ENCODE data around the gene MS4A8.
"Not testable (repeated sequence)": the region's sequence is repeated elsewhere in the genome, so short reads cannot be mapped to it uniquely, and the experiment has no call there.

MS4A8 gene

GRCh38 chr11:60725592-60725991, 26.2 kb downstream of the MS4A8 start:
- no peak for DNase-seq (ENCODE audit: low read depth)

GRCh38 chr11:60731586-60731985, 32.2 kb downstream of the MS4A8 start:
- DNase-seq (ENCODE audit: low read depth) = no peak

DNA sequence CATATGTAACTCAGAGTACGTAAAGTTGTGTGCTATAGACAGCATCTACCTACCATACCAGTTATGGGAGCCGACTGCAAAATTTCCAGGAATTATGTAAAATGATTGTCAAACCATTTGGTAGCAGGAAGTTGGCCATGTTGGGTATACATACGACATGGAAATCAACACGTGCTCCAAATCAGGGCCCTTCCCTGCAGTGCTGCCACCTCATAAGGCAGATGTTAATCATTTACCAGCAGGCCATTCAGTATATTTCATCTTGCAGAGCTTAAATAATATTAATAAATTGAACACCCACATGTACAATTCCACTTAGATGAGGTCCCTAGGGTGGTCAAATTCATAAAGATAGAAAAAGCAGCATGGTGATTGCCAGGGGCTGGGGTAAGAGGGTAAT, 34.9 kb downstream of the MS4A8 start:
- DNase-seq (ENCODE audit: low read depth) = no peak

DNA sequence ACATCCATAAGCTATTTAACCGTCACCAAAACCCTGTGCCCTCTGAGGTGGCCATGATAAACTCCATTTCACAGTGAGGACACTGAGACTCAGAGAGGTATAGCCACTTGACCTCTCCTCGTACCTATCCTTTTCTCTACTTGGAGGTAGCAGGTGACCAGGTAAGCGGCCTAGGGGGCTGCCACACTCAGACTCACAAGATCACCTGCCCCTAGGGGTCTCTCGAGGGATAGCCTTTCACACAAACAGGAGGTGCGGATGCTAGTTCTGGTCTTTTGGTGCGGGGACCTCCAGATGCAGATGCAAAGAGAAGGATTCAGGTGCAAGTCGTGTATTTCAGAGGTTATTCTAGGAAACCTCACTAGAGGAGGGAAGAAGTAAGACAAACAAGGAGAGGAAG, 39.7 kb downstream of the MS4A8 start:
- DNase-seq (ENCODE audit: low read depth) = no peak

DNA sequence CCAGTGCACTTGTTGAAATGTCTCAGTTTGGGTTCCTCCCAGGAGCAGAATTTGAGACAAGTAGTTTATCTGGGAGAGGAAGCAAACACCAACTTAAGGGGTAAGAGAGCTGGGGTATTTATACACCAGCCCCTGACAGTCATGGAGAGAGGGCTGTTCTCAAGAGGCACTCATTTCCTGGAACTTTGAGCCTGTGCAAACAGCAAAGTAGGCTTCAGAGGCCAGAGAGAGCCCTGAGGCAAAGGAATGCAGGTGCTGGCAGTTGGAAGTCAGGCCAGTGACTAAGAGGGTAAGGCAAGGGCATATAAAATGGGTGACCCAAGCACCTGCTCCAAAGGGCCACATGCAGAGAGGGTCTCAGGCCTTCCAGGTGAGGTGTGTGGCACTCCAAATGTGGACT, 41.2 kb downstream of the MS4A8 start:
- DNase-seq (ENCODE audit: low read depth) = no peak

GRCh38 chr11:60741421-60741820, 42.0 kb downstream of the MS4A8 start:
- no peak for DNase-seq (ENCODE audit: low read depth)

DNA sequence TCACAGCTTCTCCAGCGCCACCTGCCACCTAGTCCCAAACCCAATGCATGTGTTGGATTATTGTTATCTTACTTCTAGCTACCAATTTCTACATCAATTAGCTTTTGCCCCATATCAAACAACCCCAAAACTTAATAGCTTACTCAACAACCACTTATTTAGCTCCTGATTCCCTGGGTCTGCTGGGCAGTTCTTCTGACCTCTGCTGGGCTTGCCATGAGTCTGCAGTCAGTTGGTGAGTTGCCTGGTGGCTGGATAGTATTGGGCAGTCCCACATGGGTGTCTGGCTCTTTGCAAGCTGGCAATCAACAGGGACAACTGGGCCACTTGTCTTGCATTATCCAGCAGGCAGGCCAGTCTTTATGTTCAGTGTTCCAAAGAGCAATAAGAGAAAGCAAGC, 43.6 kb downstream of the MS4A8 start:
- DNase-seq (ENCODE audit: low read depth) = no peak

GRCh38 chr11:60744114-60744513, 44.7 kb downstream of the MS4A8 start:
- no peak for DNase-seq (ENCODE audit: low read depth)

GRCh38 chr11:60747359-60747873, 48.0 kb downstream of the MS4A8 start:
- DNase-seq (ENCODE audit: low read depth) = no peak

GRCh38 chr11:60748225-60748624, 48.8 kb downstream of the MS4A8 start:
- DNase-seq (ENCODE audit: low read depth) = no peak

GRCh38 chr11:60748821-60749220, 49.4 kb downstream of the MS4A8 start:
- DNase-seq (ENCODE audit: low read depth) = no peak

- DNase-seq (ENCODE audit: low read depth) = no peak
These were observed 51.5 kb downstream of the MS4A8 start for GRCh38 chr11:60750911-60751310.

DNA sequence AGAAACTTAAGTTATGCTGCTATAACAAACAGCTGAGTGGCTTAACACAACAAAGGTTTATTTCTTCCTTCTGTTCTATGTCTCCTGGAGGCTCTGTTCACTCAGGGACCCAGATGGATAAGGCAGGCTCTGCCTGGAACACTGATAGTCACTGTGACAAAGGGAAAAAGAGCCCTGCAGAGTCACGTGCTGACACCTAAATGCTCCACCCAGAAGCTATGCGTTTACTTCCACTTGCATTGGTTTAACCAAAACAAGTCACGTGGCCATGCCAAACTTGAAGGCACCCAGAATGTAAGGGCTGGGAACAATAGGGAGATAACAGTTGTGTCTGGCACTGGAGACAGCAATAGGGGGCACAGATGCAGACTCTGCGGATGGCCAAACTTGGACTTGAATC, 53.9 kb downstream of the MS4A8 start:
- no peak for DNase-seq (ENCODE audit: low read depth)

- DNase-seq (ENCODE audit: low read depth) = no peak
These were observed 55.5 kb downstream of the MS4A8 start for GRCh38 chr11:60754887-60755286.

GRCh38 chr11:60756307-60757032, 57.1 kb downstream of the MS4A8 start, which contains the start of gene MS4A15:
TSS of gene MS4A15 (plus strand) at chr11:60756867. CDS start at chr11:60763734, 6,867 bp downstream.
- DNase-seq (ENCODE audit: low read depth) = peak; percentile 33

DNA sequence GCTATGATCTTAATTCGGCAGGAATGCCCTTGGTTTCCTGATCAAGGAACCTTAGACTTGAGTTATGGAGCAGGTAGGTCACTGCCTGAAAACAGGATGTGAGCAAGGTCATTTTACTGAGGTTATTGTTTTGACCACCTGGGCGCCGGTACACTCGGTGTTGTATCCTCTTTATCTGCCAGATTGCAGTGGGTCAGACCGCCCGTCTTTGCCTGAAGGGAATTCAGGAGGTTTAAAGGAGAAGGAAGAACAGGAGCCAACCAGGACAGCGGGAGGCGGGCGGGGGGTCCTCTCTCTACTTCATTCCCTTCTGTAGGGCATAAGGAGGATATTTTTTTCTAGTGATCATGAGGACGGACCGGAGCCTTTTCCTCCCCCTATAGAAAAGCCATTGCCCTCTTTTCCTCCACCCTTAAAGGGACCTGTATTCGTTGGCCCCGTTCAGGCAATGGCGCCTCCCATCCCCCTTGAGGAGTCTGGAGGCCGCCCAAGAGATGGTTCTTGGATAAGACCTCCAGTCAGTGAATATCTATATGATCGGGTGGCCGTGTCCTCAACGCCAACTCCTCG, 57.9 kb downstream of the MS4A8 start:
- no peak for DNase-seq (ENCODE audit: low read depth)

- DNase-seq (ENCODE audit: low read depth) = not testable (repeated sequence)
These were observed 59.3 kb downstream of the MS4A8 start for GRCh38 chr11:60758671-60759070.

- DNase-seq (ENCODE audit: low read depth) = not testable (repeated sequence)
These were observed 60.2 kb downstream of the MS4A8 start for GRCh38 chr11:60759438-60760225.

- DNase-seq (ENCODE audit: low read depth) = no peak
These were observed 62.2 kb downstream of the MS4A8 start for GRCh38 chr11:60761436-60762190.

GRCh38 chr11:60762851-60763691, 63.7 kb downstream of the MS4A8 start:
- no peak for DNase-seq (ENCODE audit: low read depth)

DNA sequence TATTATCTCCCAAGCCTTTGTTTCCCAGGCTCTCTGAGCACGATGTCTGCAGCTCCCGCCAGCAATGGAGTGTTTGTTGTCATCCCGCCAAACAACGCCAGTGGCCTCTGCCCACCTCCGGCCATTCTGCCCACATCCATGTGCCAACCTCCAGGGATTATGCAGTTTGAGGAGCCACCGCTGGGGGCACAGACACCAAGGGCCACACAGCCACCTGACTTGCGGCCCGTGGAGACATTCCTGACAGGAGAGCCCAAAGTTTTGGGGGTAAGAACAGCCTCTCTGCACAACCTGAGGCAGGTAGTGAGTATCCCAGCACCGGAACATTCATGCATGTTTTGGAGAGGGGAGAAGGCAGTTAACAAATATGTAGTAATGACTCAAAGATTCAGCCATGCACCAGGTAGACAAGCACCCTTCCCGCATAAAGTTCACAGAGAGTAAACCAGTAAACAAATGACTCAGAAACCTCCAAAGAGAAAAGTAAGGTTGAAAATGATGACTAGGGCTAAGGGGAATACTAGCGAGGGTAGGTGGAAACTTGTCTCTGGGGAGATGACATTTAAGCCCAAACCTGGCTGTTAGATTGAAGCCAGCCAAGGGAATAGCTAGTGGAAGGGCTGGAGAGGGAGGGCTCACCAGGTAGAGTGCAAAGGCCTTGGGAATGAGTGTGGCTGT, 64.4 kb downstream of the MS4A8 start:
- no peak for DNase-seq (ENCODE audit: low read depth)
